HepG2 (cell line): ENCODE measurements around the gene ATG13. TPM values are rescaled to one million over a fixed set of nuclear protein-coding genes. Genes with fewer than 3 reads are reported as not detected.

ENCODE experiments used
- ATAC-seq: fragments of 200-7000 bp; cut with Tn5 transposase; 3 replicates; pipeline ENCODE4 v1.9.1; 2020; ENCODE audit warnings: mild to moderate bottlenecking, moderate library complexity
- BruUV-seq: library from RNA; stranded (reverse); fragments of 400-500 nt; replicated peaks from 2 replicates; lab custom pipeline; 2021; lab: Mats Ljungman, UMichigan
- CTCF ChIA-PET: fragments of 300-600 bp; formaldehyde crosslinking; extraction: SDS; loops from one replicate; lab custom pipeline; 2021; ENCODE audit warnings: low total read pairs, inconsistent platforms, low intra/inter-chr PET ratio; lab: Yijun Ruan, JAX
- POLR2A ChIA-PET: fragments of 350-600 bp; sonication (Branson Sonifier 250); formaldehyde crosslinking; loops from one replicate; lab custom pipeline; 2020; ENCODE audit warnings: antibody characterized with exemption, inconsistent platforms; lab: Yijun Ruan, JAX
- DNase-seq: peaks from one replicate; pipeline ENCODE4 v3.0.0-alpha.2; 2015; ENCODE audit warnings: low spot score
- FAIRE-seq: peaks from 3 replicates; lab custom pipeline; 2011; peaks lifted over from hg19 to GRCh38; lab: Jason Lieb, UNC
- H2AFZ ChIP-seq: one replicate; pipeline ENCODE4 v1.6.1; 2011; ENCODE audit warnings: low read length, inconsistent platforms
- H3K27ac ChIP-seq: fragments of 300-600 bp; 3 replicates; pipeline ENCODE4 v1.8.0; 2011; ENCODE audit warnings: mixed run types, mild to moderate bottlenecking, mixed read lengths, low read length, inconsistent platforms; ENCODE audit not compliant: insufficient read depth; ENCODE audit errors: extremely low read length
- H3K27me3 ChIP-seq, 2 experiments: fragments of 200-600 bp in 1 of 2; 2 replicates in 1 of 2; 3 replicates in 1 of 2; pipeline versions ENCODE4 v1.6.0 to v1.8.0; 2011; ENCODE audit warnings: low read length in 2 of 2, mild to moderate bottlenecking in 2 of 2, moderate library complexity in 2 of 2, inconsistent platforms in 1 of 2; ENCODE audit not compliant: insufficient read depth in 2 of 2, control insufficient read depth in 1 of 2
- H3K36me3 ChIP-seq, 2 experiments: fragments of 200-600 bp in 1 of 2; replicated peaks in 1 of 2; 2 replicates in 1 of 2; 3 replicates in 1 of 2; pipeline versions ENCODE4 v1.5.1 to v1.8.0; 2011; ENCODE audit warnings: low read length in 2 of 2, inconsistent platforms in 1 of 2; ENCODE audit not compliant: insufficient read depth in 2 of 2, control insufficient read depth in 1 of 2
- H3K4me1 ChIP-seq: 2 replicates; pipeline ENCODE4 v1.5.1; 2012; ENCODE audit warnings: low read length, inconsistent platforms; ENCODE audit not compliant: insufficient read depth
- H3K4me2 ChIP-seq: 2 replicates; pipeline ENCODE4 v1.6.0; 2011; ENCODE audit warnings: low read depth, low read length, inconsistent platforms
- H3K4me3 ChIP-seq, 3 experiments: fragments of 200-600 bp in 1 of 3; sonication (generic), shearing (Covaris generic) in 1 of 3; replicated peaks in 1 of 3; 2 replicates each; pipeline ENCODE4 v1.5.1; 2011 to 2016; ENCODE audit warnings: low read length in 3 of 3, inconsistent platforms in 2 of 3, low read depth in 2 of 3, mild to moderate bottlenecking in 2 of 3, control low read depth in 1 of 3, mixed read lengths in 1 of 3; ENCODE audit not compliant: insufficient read depth in 1 of 3
- H3K79me2 ChIP-seq: one replicate; pipeline ENCODE4 v1.6.1; 2011; ENCODE audit warnings: low read length, inconsistent platforms; ENCODE audit not compliant: insufficient read depth
- H3K9ac ChIP-seq: 2 replicates; pipeline ENCODE4 v1.6.0; 2011; ENCODE audit warnings: mild to moderate bottlenecking, low read depth, low read length, inconsistent platforms; ENCODE audit not compliant: insufficient read depth
- H3K9me3 ChIP-seq: 2 replicates; pipeline ENCODE4 v1.5.1; 2012; ENCODE audit warnings: mild to moderate bottlenecking, low read length
- H4K20me1 ChIP-seq: 2 replicates; pipeline ENCODE4 v1.6.0; 2011; ENCODE audit warnings: inconsistent platforms, mild to moderate bottlenecking, low read length, moderate library complexity; ENCODE audit not compliant: insufficient read depth
- CERS6 ChIP-seq: sonication (generic); formaldehyde crosslinking; IDR thresholded peaks from 2 replicates; pipeline ENCODE4 v1.5.0; 2020; ENCODE audit warnings: missing genetic modification reagents
- MAFK ChIP-seq, 2 experiments: IDR thresholded peaks in 1 of 2; conservative IDR thresholded peaks in 1 of 2; 2 replicates each; pipeline ENCODE4 v1.6.1; 2011; ENCODE audit warnings: improper control_type of control experiment in 2 of 2, low read length in 2 of 2
- PTBP1 ChIP-seq: fragments of 200-400 bp; formaldehyde crosslinking; IDR thresholded peaks from 2 replicates; pipeline ENCODE4 v1.6.1; 2018; ENCODE audit warnings: low read length, low read depth; ENCODE audit not compliant: poor library complexity, severe bottlenecking
- SATB2 ChIP-seq: sonication (generic); formaldehyde crosslinking; IDR thresholded peaks from 2 replicates; pipeline ENCODE4 v1.5.0; 2020; ENCODE audit warnings: missing genetic modification reagents
- SKI ChIP-seq: fragments of 450-650 bp; IDR thresholded peaks from one replicate; pipeline ENCODE4 v1.6.1; 2018; ENCODE audit warnings: mild to moderate bottlenecking; ENCODE audit not compliant: partially characterized antibody
- TAF15 ChIP-seq: fragments of 200-400 bp; formaldehyde crosslinking; IDR thresholded peaks from one replicate; pipeline ENCODE4 v1.6.1; 2018; ENCODE audit warnings: mild to moderate bottlenecking, low read depth, low read length; ENCODE audit not compliant: poor library complexity, severe bottlenecking
- TFDP1 ChIP-seq: IDR thresholded peaks from 2 replicates; pipeline ENCODE4 v1.6.1; 2016; ENCODE audit warnings: missing compliant biosample characterization, missing genetic modification reagents, borderline replicate concordance
- ZNF496 ChIP-seq: sonication (generic); formaldehyde crosslinking; IDR thresholded peaks from 2 replicates; pipeline ENCODE4 v1.8.1; 2023; ENCODE audit warnings: mild to moderate bottlenecking, moderate library complexity, missing genetic modification reagents; ENCODE audit not compliant: insufficient replicate concordance
- ZNF510 ChIP-seq: sonication (generic); formaldehyde crosslinking; IDR thresholded peaks from 2 replicates; pipeline ENCODE4 v1.4.0; 2020; ENCODE audit warnings: low read depth, mild to moderate bottlenecking, missing genetic modification reagents
- ZNF557 ChIP-seq: sonication (generic); formaldehyde crosslinking; IDR thresholded peaks from 2 replicates; pipeline ENCODE4 v1.4.0; 2020; ENCODE audit warnings: missing genetic modification reagents
- ZNF570 ChIP-seq: sonication (generic); formaldehyde crosslinking; IDR thresholded peaks from 2 replicates; pipeline ENCODE4 v1.4.0; 2020; ENCODE audit warnings: mild to moderate bottlenecking, missing genetic modification reagents, borderline replicate concordance
- ZNF770 ChIP-seq: sonication (generic); formaldehyde crosslinking; IDR thresholded peaks from 2 replicates; pipeline ENCODE4 v1.5.0; 2020; ENCODE audit warnings: mild to moderate bottlenecking, missing genetic modification reagents
- ZNF773 ChIP-seq: sonication (generic); formaldehyde crosslinking; IDR thresholded peaks from 2 replicates; pipeline ENCODE4 v1.4.0; 2020; ENCODE audit warnings: missing genetic modification reagents, borderline replicate concordance
- whole genome bisulfite sequencing: methylation state at CpG from one replicate; pipeline ENCODE4 v1.1.6; 2017; ENCODE audit warnings: low lambda C conversion rate; 5-methylcytosine and 5-hydroxymethylcytosine counted together
- in situ Hi-C: cut with HindIII; loops from 2 replicates; pipeline ENCODE4 v1.10.0; 2017; ENCODE audit warnings: low pct_unique_long_range_greater_than_20kb; ENCODE audit not compliant: extremely low pct_ligation_motif_present
- intact Hi-C: fragments of 100-400 bp; cut with micrococcal nuclease; formaldehyde crosslinking; loops from one replicate; pipeline ENCODE4 v1.10.0; 2022; ENCODE audit not compliant: unreplicated experiment
- polyA plus RNA-seq, 8 experiments: library from polyadenylated mRNA; depleted of rRNA in 3 of 8; stranded (reverse) in 7 of 8; unstranded in 1 of 8; fragments of >200 nt; fragmentation: Illumina TruSeq in 4 of 8; extraction: Trizol in 4 of 8; gene quantifications; 2 replicates each; pipeline versions ENCODE4 v1.2.1 to v1.2.3, GENCODE V29; 2011 to 2016; ENCODE audit warnings: low read depth in 4 of 8, missing spikeins in 1 of 8, mixed read lengths in 1 of 8; ENCODE audit not compliant: insufficient read depth in 1 of 8
- total RNA-seq, 5 experiments: library from RNA; depleted of rRNA; stranded (reverse); fragments of >200 nt; fragmentation: Illumina TruSeq; extraction: Trizol; gene quantifications; 2 replicates each; pipeline ENCODE4 v1.2.3, GENCODE V29; 2016; ENCODE audit warnings: low read depth in 1 of 5

Gene ATG13
- total and polyA plus RNA-seq, 2 of the 13 experiments (the other 11 are each of a cell fraction or from before 2014, with no cell fraction given): 55.0 to 77.3 TPM

- H3K9ac ChIP-seq: no peak overlapping the region
- H3K27me3 ChIP-seq: no peaks in the 10 kb centered on the region
- H3K27ac ChIP-seq: no peak overlapping the region
- H3K79me2 ChIP-seq: no peaks in the 10 kb centered on the region
- BruUV-seq: no TSS peak
- WGBS: 96% methylated on average over 3 of the region's 3 CpGs
- ATAC-seq (no peak), DNase-seq (no peak), FAIRE-seq (no peak)
- TF ChIP-seq SKI (no peak), CERS6 (CRISPR knock-in tag) (no peak)
- intact Hi-C loops: no loop called here
- no peak overlapping the region for H2AFZ ChIP-seq
- H3K36me3 ChIP-seq: peaks cover 5 to 7% of the 10 kb centered on the region in 2 experiments; a peak in 4 of 5 replicates
- H3K4me3 ChIP-seq: no peak overlapping the region
- CTCF ChIA-PET: no interaction called here
- no peak overlapping the region for H3K4me2 ChIP-seq
- in situ Hi-C loops: no loop called here
- POLR2A ChIA-PET: interaction anchor here (1.1 kb wide), 1 partner anchor 16 kb away, joined by 4 read pairs; no protein-coding TSS in a partner anchor
- H3K4me1 ChIP-seq: peaks cover 25% of the 10 kb centered on the region
- H4K20me1 ChIP-seq: no peaks in the 10 kb centered on the region
- H3K9me3 ChIP-seq: no peaks in the 10 kb centered on the region
Observed at GRCh38 chr11:46600194-46600960, 17.0 kb upstream of the ATG13 start.

- Histone ChIP-seq H3K4me2 (no peak overlapping the region), H3K27me3 (no peaks in the 10 kb centered on the region), H3K9ac (no peak overlapping the region), H3K9me3 (no peaks in the 10 kb centered on the region), H2AFZ (no peak overlapping the region), H4K20me1 (no peaks in the 10 kb centered on the region), H3K36me3 (peaks cover 5 to 7% of the 10 kb centered on the region in 2 experiments; a peak in 4 of 5 replicates), H3K27ac (no peak overlapping the region), H3K4me3 (no peak overlapping the region), H3K4me1 (peaks cover 25% of the 10 kb centered on the region), H3K79me2 (no peaks in the 10 kb centered on the region)
- in situ Hi-C loops: no loop called here
- CTCF ChIA-PET: no interaction called here
- POLR2A ChIA-PET: no interaction called here
- ATAC-seq (no peak), FAIRE-seq (no peak), DNase-seq (no peak)
- no TSS peak for BruUV-seq
- intact Hi-C loops: no loop called here
- WGBS: 87% methylated on average over 1 of the region's 1 CpG
- TF ChIP-seq ZNF510 (CRISPR knock-in tag) (no peak), ZNF496 (CRISPR knock-in tag) (no peak), ZNF770 (CRISPR knock-in tag) (no peak), ZNF570 (CRISPR knock-in tag) (no peak), SATB2 (CRISPR knock-in tag) (no peak), TFDP1 (no peak), PTBP1 (no peak), MAFK (conservative IDR thresholded peaks at IDR 0.05 in 1 of 2, IDR thresholded peaks at IDR 0.05 in 1 of 2; ENCODE audit: low read length in 2 of 2) (no peak), TAF15 (no peak), ZNF773 (CRISPR knock-in tag) (no peak), ZNF557 (CRISPR knock-in tag) (no peak)
Observed at GRCh38 chr11:46601129-46601528, 16.2 kb upstream of the ATG13 start.
